Subcutaneous abdominal adipose tissue (tissue), 5 donors: ENCODE data around the gene ANKRD13A.
"Not testable (repeated sequence)": the region's sequence is repeated elsewhere in the genome, so short reads cannot be mapped to it uniquely, and the experiment has no call there.

Source experiments
- H3K27ac ChIP-seq: one replicate; pipeline ENCODE4 v1.7.0; 2013; ENCODE audit warnings: low read depth, mild to moderate bottlenecking, inconsistent platforms, low read length, moderate library complexity
- H3K27me3 ChIP-seq, 5 donors: one replicate each; pipeline ENCODE4 v1.7.0; 2013; ENCODE audit warnings: low read length in 5 of 5, inconsistent platforms in 1 of 5; ENCODE audit not compliant: control insufficient read depth in 5 of 5, insufficient read depth in 4 of 5
- H3K36me3 ChIP-seq, 5 donors: one replicate each; pipeline ENCODE4 v1.7.0; 2013; ENCODE audit warnings: low read length in 5 of 5; ENCODE audit not compliant: control insufficient read depth in 5 of 5, insufficient read depth in 5 of 5
- H3K4me1 ChIP-seq, 5 donors: one replicate each; pipeline ENCODE4 v1.7.0; 2013; ENCODE audit warnings: low read length in 5 of 5, mild to moderate bottlenecking in 3 of 5, moderate library complexity in 1 of 5; ENCODE audit not compliant: control insufficient read depth in 5 of 5, insufficient read depth in 5 of 5
- H3K4me3 ChIP-seq, 5 donors: one replicate each; pipeline ENCODE4 v1.7.0; 2013; ENCODE audit warnings: low read length in 5 of 5, low read depth in 1 of 5
- H3K9ac ChIP-seq, 5 donors: one replicate each; pipeline ENCODE4 v1.7.0; 2013; ENCODE audit warnings: low read length in 5 of 5, mild to moderate bottlenecking in 4 of 5, moderate library complexity in 3 of 5
- H3K9me3 ChIP-seq, 5 donors: one replicate each; pipeline ENCODE4 v1.7.0; 2013; ENCODE audit warnings: low read length in 5 of 5; ENCODE audit not compliant: control insufficient read depth in 5 of 5
- donor health status: healthy.
- donor health status: healthy.
- donor health status: healthy.
- donor health status: healthy.
- donor health status: healthy.

Gene ANKRD13A

DNA sequence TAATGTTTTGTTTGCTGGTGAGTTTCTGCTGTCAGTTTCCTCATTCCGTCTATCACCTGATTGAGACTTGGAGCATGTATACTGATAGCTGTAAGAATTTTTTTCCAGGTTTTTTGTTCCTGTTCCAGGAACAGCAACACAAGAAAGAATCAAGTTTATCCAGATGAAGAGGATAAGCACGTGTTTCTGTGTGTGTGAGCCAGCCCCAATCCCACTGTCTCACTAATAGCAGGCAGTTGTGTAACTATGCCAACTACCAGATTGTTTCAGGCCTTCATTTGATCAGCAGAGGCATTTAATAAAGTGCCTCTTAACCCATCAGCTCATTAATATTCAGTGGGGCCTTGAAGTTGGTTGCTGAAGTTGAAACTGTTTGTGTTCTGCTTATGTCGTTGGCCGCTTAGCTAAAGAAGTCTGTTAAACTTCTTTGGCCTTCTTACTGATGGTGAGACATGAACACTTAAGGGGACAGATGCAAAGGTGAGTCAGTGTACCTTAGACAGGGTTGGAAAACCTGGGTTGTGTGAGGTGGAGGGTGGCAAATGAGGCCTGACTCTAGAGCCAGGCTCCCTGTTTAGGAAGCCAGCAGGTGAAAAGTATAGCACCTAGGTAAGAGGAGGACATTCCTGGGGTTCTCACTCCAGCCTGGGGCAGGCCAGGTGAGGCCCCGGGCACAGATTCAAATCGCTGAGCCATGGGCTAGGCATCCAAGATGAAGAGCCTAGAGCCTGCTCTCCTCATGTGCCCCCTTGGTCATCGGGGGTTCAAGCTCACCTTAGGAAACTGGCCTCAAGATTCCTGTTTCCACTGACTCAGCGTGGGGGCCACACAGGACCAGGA lies 3.7 kb downstream of the ANKRD13A start:
- Histone ChIP-seq H3K4me1 (peaks cover 0 to 31% (median 20%) of the 10 kb centered on the region in 5 donors), H3K36me3 (peaks cover 0 to 8% (median 0%) of the 10 kb centered on the region in 5 donors), H3K9me3 (no peaks in the 10 kb centered on the region), H3K27me3 (no peaks in the 10 kb centered on the region), H3K9ac (no peak overlapping the region), H3K27ac (no peak overlapping the region), H3K4me3 (no peak overlapping the region)

DNA sequence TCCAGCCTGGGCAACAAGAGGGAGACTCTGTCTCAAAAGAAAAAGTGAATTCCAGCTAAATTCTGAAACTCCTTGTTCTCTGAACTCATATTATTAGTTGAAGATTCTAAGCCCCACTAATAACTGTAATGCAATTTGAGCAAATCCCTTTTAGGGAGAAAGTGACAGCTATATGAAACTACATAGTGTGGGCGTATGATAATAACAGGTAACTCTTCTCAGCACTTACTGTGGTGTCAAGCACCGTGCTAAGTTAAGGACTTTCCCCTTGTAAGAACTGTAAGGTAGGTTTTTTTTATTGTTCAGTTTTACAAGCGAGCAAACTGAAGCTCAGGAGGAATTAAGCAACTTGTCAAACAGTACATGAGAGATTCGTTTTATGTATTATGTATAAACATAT lies 5.4 kb downstream of the ANKRD13A start:
- no peak overlapping the region for H3K4me3 ChIP-seq
- H3K27me3 ChIP-seq: no peaks in the 10 kb centered on the region
- H3K27ac ChIP-seq: no peak overlapping the region
- H3K9me3 ChIP-seq: no peaks in the 10 kb centered on the region
- H3K9ac ChIP-seq: peak overlapping the region in 1 of 5 donors; percentile 20
- peaks cover 0 to 22% (median 15%) of the 10 kb centered on the region in 5 donors for H3K4me1 ChIP-seq
- peaks cover 0 to 8% (median 0%) of the 10 kb centered on the region in 5 donors for H3K36me3 ChIP-seq

DNA sequence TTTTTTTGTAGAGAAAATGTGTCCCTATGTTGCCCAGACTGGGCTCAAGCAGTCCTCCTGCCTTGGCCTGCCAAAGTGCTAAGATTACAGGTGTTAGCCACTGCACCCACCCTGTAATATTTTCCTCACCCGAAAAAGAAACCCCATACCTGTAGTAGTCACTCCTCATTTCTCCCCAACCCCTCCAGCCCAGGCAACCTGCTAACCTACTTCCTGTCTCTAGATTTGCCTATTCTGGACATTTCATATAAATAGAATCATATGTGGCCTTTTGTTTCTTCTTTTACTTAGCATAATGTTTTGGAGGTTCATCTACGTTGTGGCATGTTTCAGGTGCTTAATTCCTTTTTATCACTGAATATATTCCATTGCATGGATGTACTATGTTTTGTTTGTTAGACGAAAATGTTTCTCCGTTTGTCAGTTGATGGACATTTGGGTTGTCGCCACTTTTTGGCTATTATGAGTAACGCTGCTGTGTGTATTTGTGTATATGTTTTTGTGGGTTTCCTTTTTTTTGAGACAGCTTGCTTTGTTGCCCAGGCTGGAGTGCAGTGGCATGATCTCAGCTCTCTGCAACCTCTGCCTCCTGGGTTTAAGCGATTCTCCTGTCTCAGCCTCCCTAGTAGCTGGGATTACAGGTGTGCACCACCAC lies 6.2 kb downstream of the ANKRD13A start:
- H3K9me3 ChIP-seq: no peaks in the 10 kb centered on the region
- peaks cover 0 to 8% (median 0%) of the 10 kb centered on the region in 5 donors for H3K36me3 ChIP-seq
- H3K4me1 ChIP-seq: peaks cover 0 to 14% (median 10%) of the 10 kb centered on the region in 5 donors
- no peak overlapping the region for H3K27ac ChIP-seq
- no peak overlapping the region for H3K4me3 ChIP-seq
- no peaks in the 10 kb centered on the region for H3K27me3 ChIP-seq
- no peak overlapping the region for H3K9ac ChIP-seq

GRCh38 chr12:110006115-110006514 lies 6.9 kb downstream of the ANKRD13A start:
- no peak overlapping the region for H3K4me3 ChIP-seq
- peaks cover 0 to 9% (median 5%) of the 10 kb centered on the region in 5 donors for H3K4me1 ChIP-seq
- H3K9me3 ChIP-seq: no peaks in the 10 kb centered on the region
- no peak overlapping the region for H3K27ac ChIP-seq
- no peaks in the 10 kb centered on the region for H3K27me3 ChIP-seq
- no peak overlapping the region for H3K9ac ChIP-seq
- peaks cover 0 to 10% (median 0%) of the 10 kb centered on the region in 5 donors for H3K36me3 ChIP-seq

DNA sequence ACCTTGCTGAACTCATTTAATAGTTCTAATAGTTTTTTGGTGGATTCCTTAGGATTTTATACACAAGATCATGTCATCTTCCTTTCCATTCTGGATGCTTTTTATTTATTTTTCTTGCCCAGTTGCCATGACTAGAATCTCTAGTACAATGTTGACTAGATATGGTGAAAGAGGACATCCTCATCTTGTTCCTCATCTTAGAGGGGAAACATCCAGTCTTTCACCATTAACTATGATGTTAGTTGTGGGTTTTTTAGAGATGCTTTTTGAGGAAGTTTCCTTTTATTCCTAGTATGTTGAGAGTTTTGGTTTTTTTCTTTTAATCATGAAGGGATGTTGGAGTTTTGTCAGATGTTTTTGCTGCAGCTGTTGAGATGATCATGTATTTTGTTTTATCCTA lies 8.7 kb downstream of the ANKRD13A start:
- Histone ChIP-seq H3K9ac (no peak overlapping the region), H3K9me3 (no peaks in the 10 kb centered on the region), H3K4me3 (no peak overlapping the region), H3K4me1 (peaks cover 0 to 5% (median 0%) of the 10 kb centered on the region in 5 donors), H3K27ac (no peak overlapping the region), H3K27me3 (no peaks in the 10 kb centered on the region), H3K36me3 (peaks cover 0 to 21% (median 9%) of the 10 kb centered on the region in 5 donors)

- H3K36me3 ChIP-seq: peaks cover 3 to 21% (median 16%) of the 10 kb centered on the region in 5 donors
- not testable (repeated sequence) for H3K27ac ChIP-seq, H3K9ac ChIP-seq, H3K4me3 ChIP-seq, H3K4me1 ChIP-seq, H3K27me3 ChIP-seq, H3K9me3 ChIP-seq
These were observed 9.6 kb downstream of the ANKRD13A start for GRCh38 chr12:110008681-110009398.

- H3K4me3 ChIP-seq: no peak overlapping the region
These were observed 11.9 kb downstream of the ANKRD13A start for GRCh38 chr12:110010853-110011723.

GRCh38 chr12:110012137-110012536 lies 12.9 kb downstream of the ANKRD13A start:
- Histone ChIP-seq H3K27ac (no peak overlapping the region), H3K36me3 (peaks cover 7 to 31% (median 23%) of the 10 kb centered on the region in 5 donors), H3K27me3 (no peaks in the 10 kb centered on the region), H3K4me1 (peaks cover 0 to 9% (median 0%) of the 10 kb centered on the region in 5 donors), H3K9me3 (no peaks in the 10 kb centered on the region), H3K9ac (no peak overlapping the region), H3K4me3 (no peak overlapping the region)

More at GRCh38 chr12:110010853-110011723, 11.9 kb downstream of the ANKRD13A start:
- H3K27me3 ChIP-seq: no peaks in the 10 kb centered on the region
- no peak overlapping the region for H3K9ac ChIP-seq
- peaks cover 7 to 24% (median 21%) of the 10 kb centered on the region in 5 donors for H3K36me3 ChIP-seq
- no peak overlapping the region for H3K27ac ChIP-seq
- no peaks in the 10 kb centered on the region for H3K9me3 ChIP-seq
- peaks cover 0 to 9% (median 0%) of the 10 kb centered on the region in 5 donors for H3K4me1 ChIP-seq

DNA sequence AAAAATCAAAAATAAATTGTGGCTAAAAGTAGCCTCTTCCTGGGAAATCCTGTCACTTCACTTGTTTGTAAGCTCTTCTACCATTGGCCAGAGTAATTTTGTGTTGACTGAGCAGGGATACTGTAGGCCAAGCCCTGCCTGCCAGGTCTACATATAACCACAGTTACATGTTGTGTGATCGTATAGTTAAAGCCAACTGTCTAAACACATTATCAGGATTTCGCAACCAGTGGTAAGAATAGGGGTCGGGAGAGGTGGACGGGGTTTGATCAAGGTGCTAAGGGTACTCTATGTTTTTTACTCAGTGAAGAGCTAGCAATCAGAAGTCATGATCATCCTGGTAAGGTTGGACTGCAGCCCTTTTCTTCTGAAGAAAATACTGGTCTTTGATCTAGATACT lies 13.4 kb downstream of the ANKRD13A start:
- no peaks in the 10 kb centered on the region for H3K9me3 ChIP-seq
- H3K36me3 ChIP-seq: peaks cover 7 to 32% (median 24%) of the 10 kb centered on the region in 5 donors
- no peak overlapping the region for H3K27ac ChIP-seq
- H3K9ac ChIP-seq: no peak overlapping the region
- H3K27me3 ChIP-seq: no peaks in the 10 kb centered on the region
- no peak overlapping the region for H3K4me3 ChIP-seq
- H3K4me1 ChIP-seq: peaks cover 0 to 9% (median 0%) of the 10 kb centered on the region in 5 donors
